Peyer's patch (tissue), 4 donors: ENCODE measurements around the gene MYT1. TPM values are rescaled to one million over a fixed set of nuclear protein-coding genes. Genes with fewer than 3 reads are reported as not detected.

Source experiments
- DNase-seq, 3 donors: peaks; one replicate each; pipeline ENCODE4 v3.0.0-alpha.2; 2017 to 2019
- H3K27ac ChIP-seq, 4 donors: fragments of 200-600 bp; sonication (generic); one replicate each; pipeline ENCODE4 v1.5.1; 2016 to 2019
- H3K27me3 ChIP-seq, 2 donors: fragments of 200-600 bp; sonication (generic); one replicate each; pipeline ENCODE4 v1.5.1; 2019
- H3K36me3 ChIP-seq, 3 donors: fragments of 200-600 bp; sonication (generic); one replicate each; pipeline ENCODE4 v1.5.1; 2016 to 2019
- H3K4me1 ChIP-seq, 4 donors: fragments of 200-600 bp; sonication (generic); one replicate each; pipeline ENCODE4 v1.5.1; 2016 to 2019
- H3K4me3 ChIP-seq, 4 donors: fragments of 200-600 bp; sonication (generic); 1 replicate in 3 of 4; 2 replicates in 1 of 4; pipeline ENCODE4 v1.5.1; 2016 to 2019; ENCODE audit warnings: mild to moderate bottlenecking in 1 of 4
- H3K9me3 ChIP-seq, 4 donors: fragments of 200-600 bp; sonication (generic); one replicate each; pipeline ENCODE4 v1.5.1; 2016 to 2019; ENCODE audit warnings: mild to moderate bottlenecking in 1 of 4
- CTCF ChIP-seq, 6 experiments: fragments of 450-650 bp in 4 of 6; fragments of 200-600 bp in 2 of 6; sonication (generic) in 1 of 6; IDR thresholded peaks; one replicate each; pipeline ENCODE4 v1.5.1; 2017 to 2019; ENCODE audit warnings: antibody characterized with exemption in 6 of 6, mild to moderate bottlenecking in 3 of 6, moderate library complexity in 1 of 6
- POLR2A ChIP-seq, 2 donors: fragments of 450-650 bp; IDR thresholded peaks; one replicate each; pipeline ENCODE4 v1.5.1; 2017; ENCODE audit warnings: antibody characterized with exemption in 2 of 2, mild to moderate bottlenecking in 2 of 2, moderate library complexity in 2 of 2
- total RNA-seq, 4 donors: library from RNA; depleted of rRNA; stranded (reverse); fragments of >200 nt; gene quantifications; one replicate each; pipeline ENCODE4 v1.1.0, GENCODE V29; 2016

MYT1 gene
- total RNA-seq, 4 donors from 2014 or later = 0.18 to 0.83 TPM; not detected in 2

- Histone ChIP-seq H3K4me1 (peaks cover 0 to 28% (median 5%) of the 10 kb centered on the region in 4 donors), H3K27ac (peak within 1 kb of the TSS; percentile 83 to 96 (median 88)), H3K9me3 (no peaks in the 10 kb centered on the region), H3K27me3 (no peaks in the 10 kb centered on the region), H3K4me3 (peak within 1 kb of the TSS; percentile 64 to 98 (median 83)), H3K36me3 (no peaks in the 10 kb centered on the region)
- peak; percentile 77 to 90 (median 89) for DNase-seq
- peak in 1 of 6 experiments; percentile 18 for TF ChIP-seq CTCF (IDR thresholded peaks at IDR 0.05)
- no peak for TF ChIP-seq POLR2A (IDR thresholded peaks at IDR 0.05)
These were observed 91.4 kb downstream of the MYT1 start, which contains the start of gene PCMTD2 for GRCh38 chr20:64255361-64256281. Gene PCMTD2, plus strand, starts transcription at chr20:64255748. Its CDS starts 4,218 bp downstream, at chr20:64259966.

- Histone ChIP-seq H3K27ac (peak overlapping the region in 3 of 4 donors; percentile 83 to 96 (median 90)), H3K27me3 (no peaks in the 10 kb centered on the region), H3K36me3 (no peaks in the 10 kb centered on the region), H3K4me3 (peak overlapping the region; percentile 64 to 98 (median 83)), H3K4me1 (peaks cover 0 to 28% (median 5%) of the 10 kb centered on the region in 4 donors), H3K9me3 (no peaks in the 10 kb centered on the region)
- DNase-seq = peak in 1 of 3 donors; percentile 43
- TF ChIP-seq CTCF (IDR thresholded peaks at IDR 0.05) = no peak
- no peak for TF ChIP-seq POLR2A (IDR thresholded peaks at IDR 0.05)
These were observed 92.2 kb downstream of the MYT1 start for GRCh38 chr20:64256282-64256935.

GRCh38 chr20:64257107-64257757, 93.0 kb downstream of the MYT1 start:
- TF ChIP-seq POLR2A (IDR thresholded peaks at IDR 0.05) (no peak), CTCF (IDR thresholded peaks at IDR 0.05) (no peak)
- Histone ChIP-seq H3K27me3 (no peaks in the 10 kb centered on the region), H3K36me3 (no peaks in the 10 kb centered on the region), H3K27ac (no peak overlapping the region), H3K4me3 (peak overlapping the region in 1 of 4 donors; percentile 83), H3K4me1 (peaks cover 0 to 28% (median 5%) of the 10 kb centered on the region in 4 donors), H3K9me3 (no peaks in the 10 kb centered on the region)
- no peak for DNase-seq

- Histone ChIP-seq H3K4me1 (peaks cover 0 to 28% (median 5%) of the 10 kb centered on the region in 4 donors), H3K4me3 (no peak overlapping the region), H3K9me3 (no peaks in the 10 kb centered on the region), H3K27me3 (no peaks in the 10 kb centered on the region), H3K27ac (no peak overlapping the region), H3K36me3 (no peaks in the 10 kb centered on the region)
- TF ChIP-seq POLR2A (IDR thresholded peaks at IDR 0.05) (no peak), CTCF (IDR thresholded peaks at IDR 0.05) (no peak)
- no peak for DNase-seq
These were observed 94.0 kb downstream of the MYT1 start for GRCh38 chr20:64258071-64258823.

- Histone ChIP-seq H3K27ac (no peak overlapping the region), H3K36me3 (peaks cover 0 to 3% (median 0%) of the 10 kb centered on the region in 3 donors), H3K4me3 (no peak overlapping the region), H3K27me3 (no peaks in the 10 kb centered on the region), H3K4me1 (peaks cover 0 to 22% (median 4%) of the 10 kb centered on the region in 4 donors), H3K9me3 (no peaks in the 10 kb centered on the region)
- no peak for TF ChIP-seq CTCF (IDR thresholded peaks at IDR 0.05)
- no peak for TF ChIP-seq POLR2A (IDR thresholded peaks at IDR 0.05)
- no peak for DNase-seq
These were observed 96.0 kb downstream of the MYT1 start for GRCh38 chr20:64260239-64260638.
